ENCODE data around the gene TAF4.

The TAF4 gene

GRCh38 chr20:61937963-61938838 lies 127.5 kb downstream of the TAF4 start:
- ATAC-seq (replicated peaks; ENCODE audit: extremely low read depth, poor library complexity, severe bottlenecking) (no peak), DNase-seq (ENCODE audit: low spot score in 2 of 2) (no peak)
- Mint-ChIP-seq H3K27ac (ENCODE audit: low read depth) (no peak overlapping the region), H3K4me1 (no peaks in the 10 kb centered on the region), H3K4me3 (no peak overlapping the region), H3K9me3 (no peaks in the 10 kb centered on the region), H3K36me3 (ENCODE audit: insufficient read depth) (no peaks in the 10 kb centered on the region), H3K27me3 (peaks cover 7% of the 10 kb centered on the region)

GRCh38 chr20:61937146-61937962 lies 128.3 kb downstream of the TAF4 start:
- Mint-ChIP-seq H3K36me3 (ENCODE audit: insufficient read depth) (no peaks in the 10 kb centered on the region), H3K27me3 (peaks cover 7% of the 10 kb centered on the region), H3K4me1 (no peaks in the 10 kb centered on the region), H3K4me3 (no peak overlapping the region), H3K9me3 (no peaks in the 10 kb centered on the region), H3K27ac (ENCODE audit: low read depth) (no peak overlapping the region)
- DNase-seq (ENCODE audit: low spot score in 2 of 2) (no peak), ATAC-seq (replicated peaks; ENCODE audit: extremely low read depth, poor library complexity, severe bottlenecking) (no peak)

GRCh38 chr20:61936701-61937131 lies 129.0 kb downstream of the TAF4 start:
- Mint-ChIP-seq H3K27me3 (peaks cover 7% of the 10 kb centered on the region), H3K4me3 (no peak overlapping the region), H3K4me1 (no peaks in the 10 kb centered on the region)

GRCh38 chr20:61935926-61936700 lies 129.6 kb downstream of the TAF4 start:
- no peak for DNase-seq (ENCODE audit: low spot score in 2 of 2)
- no peak for ATAC-seq (replicated peaks; ENCODE audit: extremely low read depth, poor library complexity, severe bottlenecking)
- Mint-ChIP-seq H3K36me3 (ENCODE audit: insufficient read depth) (no peaks in the 10 kb centered on the region), H3K9me3 (no peaks in the 10 kb centered on the region), H3K27me3 (peaks cover 7% of the 10 kb centered on the region), H3K27ac (ENCODE audit: low read depth) (no peak overlapping the region), H3K4me1 (no peaks in the 10 kb centered on the region), H3K4me3 (no peak overlapping the region)

More at GRCh38 chr20:61936701-61937131, 129.0 kb downstream of the TAF4 start:
- DNase-seq (ENCODE audit: low spot score in 2 of 2) (no peak), ATAC-seq (replicated peaks; ENCODE audit: extremely low read depth, poor library complexity, severe bottlenecking) (no peak)
- Mint-ChIP-seq H3K36me3 (ENCODE audit: insufficient read depth) (no peaks in the 10 kb centered on the region), H3K27ac (ENCODE audit: low read depth) (no peak overlapping the region), H3K9me3 (no peaks in the 10 kb centered on the region)

- Mint-ChIP-seq H3K9me3 (no peaks in the 10 kb centered on the region), H3K36me3 (ENCODE audit: insufficient read depth) (no peaks in the 10 kb centered on the region), H3K27ac (ENCODE audit: low read depth) (no peak overlapping the region), H3K4me1 (no peaks in the 10 kb centered on the region), H3K4me3 (no peak overlapping the region), H3K27me3 (peaks cover 7% of the 10 kb centered on the region)
- no peak for ATAC-seq (replicated peaks; ENCODE audit: extremely low read depth, poor library complexity, severe bottlenecking)
- DNase-seq (ENCODE audit: low spot score in 2 of 2) = no peak
Measured at GRCh38 chr20:61934716-61935530, 130.8 kb downstream of the TAF4 start.

GRCh38 chr20:61933951-61934715 lies 131.5 kb downstream of the TAF4 start:
- no peaks in the 10 kb centered on the region for H3K4me1 Mint-ChIP-seq
- H3K27ac Mint-ChIP-seq (ENCODE audit: low read depth) = no peak overlapping the region
- H3K4me3 Mint-ChIP-seq = no peak overlapping the region
- no peaks in the 10 kb centered on the region for H3K36me3 Mint-ChIP-seq (ENCODE audit: insufficient read depth)
- H3K27me3 Mint-ChIP-seq = peaks cover 7% of the 10 kb centered on the region
- DNase-seq (ENCODE audit: low spot score in 2 of 2) (no peak), ATAC-seq (replicated peaks; ENCODE audit: extremely low read depth, poor library complexity, severe bottlenecking) (no peak)
- no peaks in the 10 kb centered on the region for H3K9me3 Mint-ChIP-seq

- DNase-seq (ENCODE audit: low spot score in 2 of 2) = no peak
- H3K36me3 Mint-ChIP-seq (ENCODE audit: insufficient read depth) = no peaks in the 10 kb centered on the region
- H3K27me3 Mint-ChIP-seq = peaks cover 7% of the 10 kb centered on the region
- no peaks in the 10 kb centered on the region for H3K4me1 Mint-ChIP-seq
- H3K27ac Mint-ChIP-seq (ENCODE audit: low read depth) = no peak overlapping the region
- no peaks in the 10 kb centered on the region for H3K9me3 Mint-ChIP-seq
- H3K4me3 Mint-ChIP-seq = no peak overlapping the region
- ATAC-seq (replicated peaks; ENCODE audit: extremely low read depth, poor library complexity, severe bottlenecking) = no peak
Measured at GRCh38 chr20:61933481-61933950, 132.2 kb downstream of the TAF4 start.

- Mint-ChIP-seq H3K9me3 (no peaks in the 10 kb centered on the region), H3K4me1 (no peaks in the 10 kb centered on the region), H3K36me3 (ENCODE audit: insufficient read depth) (no peaks in the 10 kb centered on the region), H3K27me3 (peaks cover 7% of the 10 kb centered on the region), H3K4me3 (no peak overlapping the region), H3K27ac (ENCODE audit: low read depth) (no peak overlapping the region)
- ATAC-seq (replicated peaks; ENCODE audit: extremely low read depth, poor library complexity, severe bottlenecking) (no peak), DNase-seq (ENCODE audit: low spot score in 2 of 2) (no peak)
Measured at GRCh38 chr20:61932711-61933480, 132.8 kb downstream of the TAF4 start.

GRCh38 chr20:61932199-61932592 lies 133.5 kb downstream of the TAF4 start:
- Mint-ChIP-seq H3K4me1 (no peaks in the 10 kb centered on the region), H3K27me3 (peaks cover 7% of the 10 kb centered on the region), H3K27ac (ENCODE audit: low read depth) (peak overlapping the region; percentile 51), H3K36me3 (ENCODE audit: insufficient read depth) (no peaks in the 10 kb centered on the region), H3K4me3 (no peak overlapping the region), H3K9me3 (no peaks in the 10 kb centered on the region)
- ATAC-seq (replicated peaks; ENCODE audit: extremely low read depth, poor library complexity, severe bottlenecking) = no peak
- DNase-seq (ENCODE audit: low spot score in 2 of 2) = no peak

- peak overlapping the region; percentile 51 for H3K27ac Mint-ChIP-seq (ENCODE audit: low read depth)
- no peaks in the 10 kb centered on the region for H3K4me1 Mint-ChIP-seq
- DNase-seq (ENCODE audit: low spot score in 2 of 2) (no peak), ATAC-seq (replicated peaks; ENCODE audit: extremely low read depth, poor library complexity, severe bottlenecking) (no peak)
- H3K36me3 Mint-ChIP-seq (ENCODE audit: insufficient read depth) = no peaks in the 10 kb centered on the region
- no peak overlapping the region for H3K4me3 Mint-ChIP-seq
- H3K27me3 Mint-ChIP-seq = peaks cover 3% of the 10 kb centered on the region
- H3K9me3 Mint-ChIP-seq = no peaks in the 10 kb centered on the region
Measured at GRCh38 chr20:61931476-61932198, 134.0 kb downstream of the TAF4 start.

Data from central memory CD8-positive, alpha-beta T cell (primary cell).